AG10803 (cell line): ENCODE measurements around the gene SDF2L1.
"Not testable (repeated sequence)": the region's sequence is repeated elsewhere in the genome, so short reads cannot be mapped to it uniquely, and the experiment has no call there.

ENCODE experiments used
- DNase-seq: peaks from one replicate; pipeline ENCODE4 v3.0.0; 2010; ENCODE audit warnings: low read depth
- H3K4me3 ChIP-seq: 2 replicates; pipeline ENCODE4 v1.5.1; 2011; ENCODE audit warnings: mild to moderate bottlenecking, low read length, control low read depth
- CTCF ChIP-seq: conservative IDR thresholded peaks from 2 replicates; pipeline ENCODE4 v1.5.1; 2011; ENCODE audit warnings: mild to moderate bottlenecking, low read length, control low read depth, inconsistent platforms

Gene SDF2L1

GRCh38 chr22:21635771-21636510, 6.2 kb upstream of the SDF2L1 start:
- no peak for DNase-seq
- no peak overlapping the region for H3K4me3 ChIP-seq
- TF ChIP-seq CTCF = no peak

- no peak for DNase-seq
- TF ChIP-seq CTCF = no peak
- H3K4me3 ChIP-seq = no peak overlapping the region
These were observed 5.4 kb upstream of the SDF2L1 start for GRCh38 chr22:21636629-21637218.

GRCh38 chr22:21637450-21637849, 4.7 kb upstream of the SDF2L1 start:
- not testable (repeated sequence) for H3K4me3 ChIP-seq, DNase-seq

GRCh38 chr22:21639359-21639758, 2.7 kb upstream of the SDF2L1 start:
- DNase-seq = no peak
- no peak for TF ChIP-seq CTCF
- H3K4me3 ChIP-seq = no peak overlapping the region

GRCh38 chr22:21640810-21641209, 1.3 kb upstream of the SDF2L1 start:
- no peak overlapping the region for H3K4me3 ChIP-seq

GRCh38 chr22:21641417-21641788, 699 bp upstream of the SDF2L1 start:
- DNase-seq = peak; percentile 47
- peak overlapping the region; percentile 74 for H3K4me3 ChIP-seq
- TF ChIP-seq CTCF = peak; percentile 67

More at GRCh38 chr22:21640810-21641209, 1.3 kb upstream of the SDF2L1 start:
- TF ChIP-seq CTCF = no peak
- DNase-seq = no peak

GRCh38 chr22:21642584-21643448, 714 bp downstream of the SDF2L1 start:
- DNase-seq = peak; percentile 35
- peak overlapping the region; percentile 80 for H3K4me3 ChIP-seq
- TF ChIP-seq CTCF = peak; percentile 57
